EH (cell line): ENCODE data around the gene MAP4K1.

ENCODE experiments used
- DNase-seq: peaks from one replicate; pipeline ENCODE4 v3.0.0-alpha.2; 2015; ENCODE audit warnings: low read depth

The MAP4K1 gene

GRCh38 chr19:38617764-38618589 is at the start of gene MAP4K1:
MAP4K1 (minus strand) TSS chr19:38617953; CDS start chr19:38617895, 58 bp downstream.
- no peak for DNase-seq

GRCh38 chr19:38666663-38667511 is 49.1 kb upstream of the MAP4K1 start:
- DNase-seq: peak; percentile 92

GRCh38 chr19:38665950-38666662 is 48.4 kb upstream of the MAP4K1 start:
- DNase-seq: peak; percentile 99

- DNase-seq: peak; percentile 54
Measured at GRCh38 chr19:38665219-38665931, 47.6 kb upstream of the MAP4K1 start.

- peak; percentile 60 for DNase-seq
Measured at GRCh38 chr19:38664503-38665211, 46.9 kb upstream of the MAP4K1 start.

- no peak for DNase-seq
Measured at GRCh38 chr19:38663957-38664502, 46.3 kb upstream of the MAP4K1 start.

- no peak for DNase-seq
Measured at GRCh38 chr19:38663156-38663651, 45.5 kb upstream of the MAP4K1 start.

GRCh38 chr19:38662537-38663155 is 44.9 kb upstream of the MAP4K1 start:
- no peak for DNase-seq

- no peak for DNase-seq
Measured at GRCh38 chr19:38661996-38662395, 44.2 kb upstream of the MAP4K1 start.

- DNase-seq: peak; percentile 86
Measured at GRCh38 chr19:38661136-38661535, 43.4 kb upstream of the MAP4K1 start.

- DNase-seq: no peak
Measured at GRCh38 chr19:38660724-38661123, 43.0 kb upstream of the MAP4K1 start.

GRCh38 chr19:38658462-38659306 is 40.9 kb upstream of the MAP4K1 start:
- peak; percentile 100 for DNase-seq

GRCh38 chr19:38657633-38658222 is 40.0 kb upstream of the MAP4K1 start:
- DNase-seq: peak; percentile 93

- DNase-seq: peak; percentile 69
Measured at GRCh38 chr19:38656171-38656981, 38.6 kb upstream of the MAP4K1 start.

GRCh38 chr19:38655148-38655824 is 37.5 kb upstream of the MAP4K1 start:
- no peak for DNase-seq

GRCh38 chr19:38654628-38655055 is 36.9 kb upstream of the MAP4K1 start:
- DNase-seq: peak; percentile 93

- peak; percentile 51 for DNase-seq
Measured at GRCh38 chr19:38653028-38653571, 35.3 kb upstream of the MAP4K1 start.
